ENCODE results near the gene GLP1R.
"Not testable (repeated sequence)": the region's sequence is repeated elsewhere in the genome, so short reads cannot be mapped to it uniquely, and the experiment has no call there.

The GLP1R gene

GRCh38 chr6:39088331-39088730, 39.8 kb downstream of the GLP1R start:
- DNase-seq = no peak

GRCh38 chr6:39090036-39090435, 41.5 kb downstream of the GLP1R start:
- no peak for DNase-seq

DNA sequence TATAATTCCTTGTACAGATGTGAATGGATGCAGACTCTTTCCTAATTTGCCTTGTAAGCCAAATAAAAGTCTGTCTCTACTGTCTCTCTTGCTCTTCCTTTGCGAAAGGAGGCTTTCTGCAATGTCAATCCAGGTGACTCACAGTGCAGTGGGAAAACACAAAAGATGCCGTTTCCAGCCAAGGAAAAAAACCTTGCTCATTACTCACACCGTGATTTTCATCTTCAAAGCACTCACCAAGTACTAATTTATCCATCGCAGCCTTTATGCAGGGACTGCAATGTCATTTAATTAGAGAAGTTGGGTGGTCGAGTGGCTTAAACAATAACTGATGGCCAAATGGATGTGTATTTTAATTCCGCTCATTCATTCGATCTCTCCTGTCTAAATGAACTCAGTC, 42.6 kb downstream of the GLP1R start:
- no peak for DNase-seq

DNA sequence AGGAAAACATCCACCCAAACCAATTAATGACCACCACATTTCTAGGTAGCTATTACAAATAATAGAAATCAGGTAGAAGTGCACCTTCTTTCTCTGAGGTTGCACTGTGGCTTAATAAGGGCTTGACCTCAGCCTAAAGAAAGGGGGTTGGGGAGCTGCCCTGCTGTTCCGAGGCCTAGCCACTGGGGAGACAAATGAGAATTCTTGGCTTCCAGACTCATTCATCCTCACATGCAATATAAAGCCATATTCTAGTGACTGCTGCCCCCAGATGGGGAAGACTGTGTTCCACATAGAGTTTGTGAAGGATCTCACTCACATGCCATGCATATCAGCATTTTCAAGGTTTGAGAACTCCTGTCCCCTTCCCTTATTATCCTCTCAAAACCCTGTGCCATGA, 43.5 kb downstream of the GLP1R start:
- no peak for DNase-seq

DNA sequence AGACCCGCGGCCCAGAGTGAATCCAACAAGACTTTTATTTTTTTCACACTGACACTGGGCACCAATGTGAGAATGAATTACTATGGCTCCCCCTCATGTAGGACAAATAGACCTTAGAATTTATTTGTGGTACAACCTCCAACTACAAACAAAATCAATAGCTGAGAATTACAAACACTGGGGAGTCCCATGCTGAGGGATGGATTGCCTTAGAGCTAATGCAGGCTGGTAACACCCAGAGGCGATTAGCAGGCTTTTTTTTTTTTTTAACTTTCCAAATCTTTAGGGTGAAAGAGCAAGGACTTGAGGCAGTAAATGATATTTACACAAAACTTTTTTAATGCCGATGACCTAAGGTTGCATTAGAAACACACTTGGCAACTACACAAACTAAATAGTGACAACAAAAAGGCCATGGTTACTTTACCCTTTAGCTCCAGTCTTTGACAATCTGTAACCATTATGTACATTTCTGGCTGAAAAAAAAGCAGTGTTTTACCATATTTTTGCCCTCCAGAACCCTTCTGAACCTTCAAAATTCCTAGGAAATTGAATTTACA, 44.6 kb downstream of the GLP1R start:
- DNase-seq = no peak

DNA sequence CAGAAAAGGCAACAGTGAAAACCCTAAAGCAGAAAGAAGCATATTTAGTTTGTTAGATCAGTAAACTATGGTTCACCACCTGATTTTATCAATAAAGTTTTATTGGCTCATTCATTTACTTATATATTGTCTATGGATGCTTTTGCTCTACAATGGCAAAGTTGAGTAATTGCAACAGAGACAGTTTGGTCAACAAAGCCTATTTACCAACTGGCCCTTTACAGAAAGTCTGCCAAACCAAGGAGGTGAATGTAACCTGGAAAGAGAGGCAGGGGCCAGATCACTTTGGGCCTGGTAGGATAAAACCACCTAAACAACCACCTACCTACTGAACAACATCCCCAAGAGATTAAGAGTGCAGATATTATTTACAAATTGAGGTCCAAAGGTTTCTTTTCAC, 47.0 kb downstream of the GLP1R start:
- DNase-seq = no peak

DNA sequence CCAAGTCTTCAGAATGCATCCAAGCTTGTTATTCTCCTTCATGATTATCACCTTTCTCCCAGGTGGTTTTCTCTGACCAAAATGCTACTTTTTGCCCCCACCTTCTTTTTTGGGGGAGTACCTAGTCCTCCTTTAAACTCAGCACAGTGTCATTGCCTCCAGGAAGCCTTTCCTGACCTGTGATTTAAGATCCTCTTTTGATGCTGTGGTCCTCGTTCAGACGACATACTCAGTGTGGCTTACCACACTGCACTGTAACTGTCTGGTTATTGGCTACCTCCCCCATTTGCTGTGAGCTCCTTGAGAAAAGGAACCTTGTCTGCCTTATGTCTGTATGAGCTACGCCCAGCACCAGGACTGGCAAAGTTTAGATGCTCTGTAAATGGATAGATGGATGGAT, 51.8 kb downstream of the GLP1R start:
- no peak for DNase-seq

GRCh38 chr6:39102071-39102820, 53.7 kb downstream of the GLP1R start:
- no peak for DNase-seq

GRCh38 chr6:39102821-39103136, 54.2 kb downstream of the GLP1R start:
- no peak for DNase-seq

- DNase-seq = no peak
Observed at GRCh38 chr6:39104528-39104927, 55.9 kb downstream of the GLP1R start.

- no peak for DNase-seq
Observed at GRCh38 chr6:39107034-39107433, 58.5 kb downstream of the GLP1R start.

DNA sequence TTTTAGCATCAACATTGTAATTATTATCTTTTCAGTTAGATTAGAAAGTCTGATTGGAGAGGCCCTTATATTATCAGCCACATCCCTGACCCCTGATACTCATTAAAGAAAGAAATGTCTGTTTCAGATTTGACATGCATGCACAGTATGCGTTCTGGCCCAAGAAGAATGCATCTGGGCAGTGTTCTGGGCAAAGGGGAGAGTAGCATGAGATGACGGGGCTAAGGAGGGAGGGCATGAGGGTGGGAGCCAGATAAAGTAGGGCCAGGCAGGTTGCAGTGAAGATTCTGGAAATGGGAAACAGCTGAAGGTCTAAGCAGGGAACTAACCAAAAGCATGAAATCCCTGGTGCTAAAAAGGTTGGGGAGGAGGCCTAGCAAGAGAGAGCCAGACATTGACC, 59.1 kb downstream of the GLP1R start:
- DNase-seq = no peak

DNA sequence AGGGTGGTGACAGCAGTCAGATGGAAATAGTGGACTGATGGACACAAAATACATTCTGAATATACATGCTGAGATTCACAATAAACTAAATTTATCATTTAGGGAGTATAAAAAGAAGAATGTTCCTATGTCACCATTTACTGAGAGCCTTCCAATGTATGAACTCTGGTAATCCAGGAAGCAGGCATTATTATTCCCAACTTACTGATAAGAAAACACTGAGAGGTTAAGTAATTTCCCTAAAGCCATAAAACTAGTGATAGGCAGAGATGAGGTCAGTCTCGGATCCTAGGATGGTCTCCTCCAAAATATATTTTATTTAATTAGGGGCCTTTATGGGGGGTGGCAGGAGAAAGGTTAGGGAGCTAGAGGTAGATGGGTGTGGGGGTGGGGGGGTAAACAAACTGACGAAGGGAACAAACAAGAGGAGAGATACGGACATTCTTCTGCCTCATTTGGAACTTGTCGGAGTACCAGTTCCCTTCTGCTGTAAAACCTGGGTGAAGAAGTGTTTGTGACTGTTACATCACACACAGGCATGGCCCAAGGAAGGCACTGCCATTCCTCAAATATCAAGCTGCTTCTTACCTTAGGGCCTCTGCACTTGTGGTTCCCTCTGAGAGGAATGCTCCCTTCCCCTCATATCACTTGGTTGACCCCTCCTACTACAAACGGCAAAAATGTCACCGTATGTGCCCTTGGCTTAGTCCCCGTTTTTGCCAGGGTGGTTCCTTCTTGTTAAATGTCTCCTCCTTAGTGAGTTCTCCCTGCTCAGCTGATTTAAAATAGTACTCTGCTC, 59.7 kb downstream of the GLP1R start:
- DNase-seq = no peak

DNA sequence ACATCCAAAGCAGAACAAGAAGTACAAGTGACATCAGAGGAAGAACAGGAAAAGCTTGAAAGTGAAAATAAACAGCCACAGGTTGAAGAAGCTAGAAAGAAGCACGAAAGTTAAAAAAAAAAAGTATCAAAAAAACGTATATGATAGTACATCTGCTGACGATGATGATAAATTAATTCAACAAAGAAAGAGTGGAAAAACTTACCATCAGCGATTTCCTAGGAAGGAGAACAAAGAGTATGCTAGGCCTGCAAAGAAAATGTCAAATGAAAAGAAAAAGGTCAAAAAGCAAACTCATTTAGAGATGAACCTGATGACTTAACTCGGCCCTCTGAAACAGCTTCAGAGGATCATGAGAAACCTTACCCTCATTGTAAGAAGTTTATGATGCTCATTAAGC, 62.7 kb downstream of the GLP1R start:
- DNase-seq = no peak

- no peak for DNase-seq
Observed at GRCh38 chr6:39113788-39114187, 65.2 kb downstream of the GLP1R start.

GRCh38 chr6:39114388-39114703, 65.8 kb downstream of the GLP1R start:
- DNase-seq = no peak

DNA sequence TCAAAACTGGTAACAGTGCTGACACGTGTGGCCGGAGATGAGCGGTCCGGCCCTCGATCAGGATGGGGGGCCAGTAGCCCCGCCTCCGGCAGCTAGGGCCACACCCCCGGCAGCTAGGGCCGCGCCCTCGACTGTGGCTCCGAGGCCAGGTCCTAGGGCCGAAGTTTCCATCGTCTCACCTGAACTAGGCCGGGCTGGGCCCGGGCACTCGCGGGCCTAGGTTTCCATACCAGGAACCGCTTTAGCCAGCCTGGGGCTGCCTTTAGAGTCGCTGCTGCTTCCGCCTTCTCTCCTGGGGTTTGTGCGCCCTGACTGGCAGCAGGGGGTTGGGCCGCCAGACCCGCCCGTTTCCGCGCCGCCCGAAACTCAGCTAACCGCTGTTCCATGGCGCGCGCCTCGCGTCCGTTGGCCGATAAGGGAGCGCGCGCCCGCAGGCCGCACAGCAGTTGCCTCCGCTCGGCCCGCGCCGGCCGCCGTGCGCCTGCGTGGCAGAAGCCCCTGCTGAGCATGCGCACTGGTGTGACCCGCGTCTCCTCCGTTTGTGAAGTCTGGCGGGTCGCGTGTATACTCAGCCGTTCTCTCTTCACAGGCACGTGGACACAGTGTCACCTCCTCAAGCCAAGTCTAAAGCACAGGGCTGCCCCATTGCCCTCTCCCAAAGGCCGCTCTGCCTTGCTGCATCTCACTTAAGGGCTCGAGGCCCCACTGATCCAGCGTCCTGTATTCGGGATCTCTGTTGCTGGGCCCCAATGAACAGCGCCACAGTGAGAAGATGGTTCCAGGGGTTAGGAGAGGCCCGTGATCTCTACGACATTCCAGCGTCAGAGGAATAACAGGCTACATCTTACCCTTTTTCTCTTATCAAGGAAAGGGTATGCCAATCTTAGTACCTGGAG, 66.4 kb downstream of the GLP1R start, which contains the start of gene SAYSD1:
SAYSD1 (minus strand) TSS at position 483 of the 896 bp plus-strand sequence; CDS start at position 386, 97 bp downstream.
- DNase-seq = peak; percentile 60

DNA sequence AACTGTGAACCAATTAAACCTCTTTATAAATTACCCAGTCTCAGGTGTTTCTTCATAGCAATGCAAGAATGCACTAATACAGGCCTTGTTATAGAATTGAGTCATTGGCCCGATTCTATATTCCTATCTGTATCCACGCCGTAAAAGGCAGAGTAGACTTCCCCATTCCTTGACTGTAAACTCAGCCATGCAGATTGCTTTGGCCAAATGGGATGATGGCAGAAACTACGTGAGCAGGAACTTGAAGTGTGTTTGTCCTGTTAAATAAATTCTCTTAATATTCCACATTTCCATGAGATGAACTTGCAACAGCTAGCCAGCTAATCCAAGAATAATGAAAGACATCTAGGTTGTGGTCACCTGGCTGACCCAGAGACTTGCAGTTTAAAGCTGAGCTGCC, 70.3 kb downstream of the GLP1R start:
- no peak for DNase-seq

GRCh38 chr6:39124114-39124513, 75.5 kb downstream of the GLP1R start:
- no peak for DNase-seq

- DNase-seq = no peak
Observed at GRCh38 chr6:39128106-39128505, 79.5 kb downstream of the GLP1R start.

GRCh38 chr6:39128832-39129231, 80.3 kb downstream of the GLP1R start:
- DNase-seq = no peak

GRCh38 chr6:39130691-39131090, 82.1 kb downstream of the GLP1R start:
- DNase-seq = no peak

- not testable (repeated sequence) for DNase-seq
Observed at GRCh38 chr6:39134761-39135160, 86.2 kb downstream of the GLP1R start.
